GM19468 (cell line): ENCODE measurements around the gene BCAP29.

Experiments
- ATAC-seq: cut with Tn5 transposase; IDR thresholded peaks from one replicate; pipeline ENCODE4 v1.9.1; 2021; ENCODE audit warnings: mild to moderate bottlenecking, moderate library complexity, moderate number of reproducible peaks; ENCODE audit not compliant: unreplicated experiment; ENCODE audit errors: extremely low read depth

BCAP29 gene

DNA sequence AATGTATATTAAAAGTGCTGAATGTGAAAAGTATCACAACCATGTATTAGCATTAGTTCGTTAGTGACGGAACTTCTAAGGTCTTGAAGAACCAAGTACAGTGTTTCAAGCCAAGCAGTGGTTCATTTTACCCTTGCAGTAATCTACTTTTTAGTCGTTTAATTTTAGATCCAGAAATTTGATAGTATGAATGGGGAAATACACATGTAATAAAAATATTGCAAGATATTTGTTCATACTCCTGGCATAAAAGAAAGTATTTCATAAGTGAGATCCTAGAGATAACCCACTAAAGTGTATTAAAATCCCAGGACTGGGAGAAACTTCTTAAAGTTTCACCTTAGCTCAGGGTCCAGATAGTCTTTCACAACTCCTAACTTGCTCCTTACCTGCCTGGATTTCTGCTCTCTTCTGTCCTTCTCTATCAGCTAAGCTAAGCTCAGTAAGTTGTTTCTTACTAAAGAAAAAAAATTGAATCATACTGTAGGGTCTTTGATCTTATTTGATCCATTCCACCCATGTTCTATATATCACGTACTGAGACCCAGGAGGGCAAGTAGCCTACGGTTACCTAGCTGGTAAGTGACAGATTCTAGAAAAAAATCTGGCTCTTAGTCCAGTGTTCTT, 1.5 kb downstream of the BCAP29 start:
- no peak for ATAC-seq

DNA sequence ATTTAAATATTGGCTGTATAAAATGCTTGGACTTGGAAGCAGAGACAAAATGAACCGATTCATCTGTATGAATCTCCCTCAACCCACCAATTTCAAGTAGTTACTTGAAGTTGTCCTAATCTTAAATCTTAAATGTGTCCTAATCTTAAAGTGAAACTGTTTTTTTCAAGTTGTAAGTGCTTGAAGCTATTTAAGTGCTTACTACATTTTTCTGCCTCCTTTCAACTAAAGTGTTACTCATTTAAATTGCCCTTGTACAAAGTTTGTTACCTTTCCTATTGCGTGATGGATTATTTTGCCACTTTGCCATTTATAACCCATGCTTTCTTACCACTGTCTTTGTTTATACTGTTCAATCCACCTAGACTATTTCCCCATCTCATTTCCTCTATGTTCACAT, 2.8 kb downstream of the BCAP29 start:
- no peak for ATAC-seq

DNA sequence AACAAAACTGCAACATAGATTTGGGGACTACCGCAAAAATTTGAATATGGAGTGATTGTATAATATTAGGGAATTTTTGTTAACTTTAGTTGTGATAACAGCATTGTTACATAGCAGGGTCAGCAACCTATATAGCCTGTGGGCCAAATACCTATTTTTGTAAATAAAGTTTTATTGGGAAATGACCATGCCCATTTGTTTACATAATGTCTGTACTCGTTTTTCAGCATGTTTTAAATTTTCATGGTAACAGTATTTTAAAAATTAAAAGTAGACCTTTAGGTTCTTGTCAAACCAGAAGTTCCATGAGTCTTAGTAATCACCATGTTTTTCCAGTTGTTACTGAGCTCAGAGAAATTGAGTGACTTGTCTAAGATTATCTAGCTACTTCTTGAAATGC, 4.7 kb downstream of the BCAP29 start:
- ATAC-seq, result no peak

DNA sequence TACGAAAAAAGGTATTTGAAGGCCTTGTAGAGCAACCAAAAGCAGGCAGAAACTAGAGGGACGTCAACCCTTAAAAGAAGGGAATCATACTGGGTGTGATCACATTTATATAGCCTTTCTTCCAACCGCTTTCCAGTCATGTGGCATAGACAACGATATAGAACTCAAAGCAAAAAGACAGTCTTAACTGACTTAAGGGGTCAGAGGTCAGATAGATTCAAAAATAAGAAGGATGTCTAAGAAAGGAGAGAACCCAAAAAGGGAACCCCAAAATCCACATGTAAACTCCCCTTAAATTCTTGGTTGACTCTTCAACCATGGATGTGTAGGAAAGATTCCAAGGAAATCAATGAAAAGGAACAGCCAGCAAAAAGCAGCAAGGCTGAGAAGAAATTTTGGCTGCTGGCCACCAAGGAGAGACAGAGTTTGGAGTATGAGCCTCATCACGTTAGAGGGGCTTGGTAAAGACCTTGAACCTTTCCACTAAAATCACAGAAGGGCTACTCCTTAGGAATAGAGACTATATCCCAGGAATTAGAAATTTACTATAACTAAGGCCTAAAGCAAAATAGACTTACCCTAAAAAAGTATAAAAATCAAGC, 8.6 kb downstream of the BCAP29 start:
- ATAC-seq, result no peak

DNA sequence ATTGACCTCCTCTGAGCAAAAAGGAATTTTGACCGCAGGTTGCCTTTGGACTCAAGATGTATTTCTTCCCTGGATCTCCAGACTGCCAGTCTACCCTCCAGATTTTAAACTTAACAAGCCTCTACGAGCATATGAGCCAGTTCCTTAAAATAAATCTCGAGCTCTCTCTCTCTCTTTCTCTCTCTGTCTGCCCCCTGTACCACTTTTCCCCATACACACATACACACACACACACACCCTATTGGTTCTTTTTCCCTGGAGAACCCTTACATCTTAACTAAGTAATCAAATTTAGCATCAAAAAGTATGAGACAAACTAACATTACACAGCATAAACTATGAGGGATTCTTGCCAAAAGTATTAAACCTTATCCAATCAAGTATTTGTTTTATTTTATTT, 11.4 kb downstream of the BCAP29 start:
- ATAC-seq, result no peak

DNA sequence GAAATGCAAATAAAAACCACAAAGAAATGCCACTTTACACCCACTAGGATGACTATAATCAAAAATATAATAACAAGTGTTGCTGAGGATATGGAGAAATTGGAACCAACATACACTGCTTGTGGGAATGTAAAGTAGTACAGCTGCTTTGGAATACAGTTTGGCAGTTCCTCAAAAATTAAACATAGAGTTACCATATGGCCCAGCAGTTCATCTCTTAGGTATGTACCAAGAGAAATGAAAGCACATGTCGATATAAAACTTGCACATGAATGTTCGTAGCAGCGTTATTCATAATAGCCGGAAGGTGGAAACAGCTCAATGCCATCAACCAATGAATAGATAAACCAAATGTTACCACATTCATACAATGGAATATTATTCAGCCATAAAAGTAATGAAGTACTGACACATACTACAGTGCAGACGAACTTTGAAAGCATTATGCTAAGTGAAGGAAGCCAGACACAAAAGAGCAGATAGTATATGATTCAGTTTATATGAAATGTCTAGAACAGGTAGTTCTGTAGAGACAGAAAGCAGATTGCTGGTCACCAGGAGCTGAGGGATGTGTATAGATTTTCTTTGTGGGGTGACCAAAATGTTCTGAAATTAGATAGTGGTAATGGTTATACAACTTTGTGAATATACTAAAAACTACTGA, 12.4 kb downstream of the BCAP29 start:
- no peak for ATAC-seq

DNA sequence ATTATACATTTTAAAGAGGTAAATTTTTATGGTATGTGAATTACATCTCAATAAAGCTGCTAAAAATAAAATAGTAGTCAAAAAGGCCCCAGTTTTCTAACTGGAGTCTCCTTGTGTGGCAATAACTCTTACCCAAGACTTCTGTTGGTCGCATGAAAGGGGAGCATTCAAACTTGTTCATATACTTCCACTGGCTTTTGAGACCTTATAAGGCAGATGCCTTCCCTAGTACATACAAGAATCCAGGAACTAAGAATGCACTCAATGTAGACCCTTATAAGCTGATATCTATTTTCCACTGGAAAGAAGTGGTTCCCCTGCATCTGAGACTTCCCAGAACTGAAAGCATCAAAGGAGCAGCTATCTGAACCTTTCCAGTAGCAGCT, 13.0 kb downstream of the BCAP29 start:
- ATAC-seq, result no peak

DNA sequence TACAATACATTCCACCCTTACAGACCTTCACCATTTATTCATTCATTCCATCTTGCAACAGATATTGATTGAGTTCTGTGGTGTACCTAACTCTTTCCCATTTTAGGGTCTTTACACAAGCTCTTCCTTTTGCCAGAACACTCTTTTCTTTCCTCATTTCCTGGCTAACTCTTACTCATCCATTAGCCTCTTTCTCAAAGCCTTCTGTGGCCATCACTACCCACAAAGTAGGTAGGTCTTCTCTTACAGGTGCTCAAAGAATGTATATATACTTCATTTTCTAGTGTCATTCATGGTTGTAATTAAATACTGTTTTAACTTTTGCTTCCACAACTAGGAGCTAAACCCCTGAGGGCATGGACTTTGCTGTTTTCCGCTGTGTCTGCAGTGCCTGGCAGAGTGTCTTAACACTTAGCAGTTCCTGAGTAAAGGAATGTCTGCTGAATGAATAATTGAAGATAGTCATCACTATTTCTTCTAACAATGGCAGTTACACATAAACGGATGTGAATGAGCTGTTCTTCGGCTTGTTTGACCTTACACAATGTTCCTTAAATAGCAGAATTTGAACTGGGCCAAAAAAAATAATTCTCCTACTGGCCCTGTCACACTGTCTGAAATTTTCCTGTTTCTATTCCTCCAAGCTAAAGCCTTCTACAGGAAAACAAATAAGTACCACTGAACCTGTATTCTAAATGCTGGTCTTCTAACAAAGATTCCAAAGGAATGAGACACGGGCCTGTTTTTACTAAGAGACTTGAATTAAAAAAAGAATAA, 15.1 kb downstream of the BCAP29 start:
- ATAC-seq, result no peak

DNA sequence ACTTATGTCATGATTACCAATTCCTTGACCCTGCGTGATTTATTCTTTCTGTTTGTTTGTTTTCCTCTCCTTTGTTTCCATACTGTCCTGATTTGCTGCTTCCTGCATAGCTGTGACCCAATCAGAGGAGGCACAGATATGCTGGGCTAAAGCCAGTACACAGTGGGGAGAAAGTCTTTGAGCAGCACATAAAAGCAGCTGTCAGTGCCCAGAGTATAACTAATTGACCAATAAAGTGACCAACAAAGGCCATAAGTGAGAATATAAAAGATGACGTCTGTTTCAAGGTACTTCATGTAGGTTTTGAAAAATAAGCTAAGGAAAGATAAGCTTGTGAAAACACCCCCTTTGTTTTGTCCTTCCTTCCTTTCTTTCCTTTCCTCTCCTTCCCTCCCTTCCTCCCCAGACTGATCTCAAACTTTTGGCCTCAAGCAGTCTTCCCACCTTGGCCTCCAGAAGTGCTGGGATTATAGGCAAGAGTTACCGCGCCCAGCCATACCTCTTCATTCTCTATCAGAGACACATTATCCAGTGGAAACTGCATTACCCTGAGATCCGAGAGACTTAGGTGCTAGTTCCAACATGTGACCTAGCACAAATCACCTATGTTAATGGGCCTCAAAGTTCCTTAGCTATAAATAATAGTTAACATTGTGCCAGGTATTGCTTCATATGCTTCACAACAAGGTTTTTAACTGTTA, 17.0 kb downstream of the BCAP29 start:
- ATAC-seq, result no peak

DNA sequence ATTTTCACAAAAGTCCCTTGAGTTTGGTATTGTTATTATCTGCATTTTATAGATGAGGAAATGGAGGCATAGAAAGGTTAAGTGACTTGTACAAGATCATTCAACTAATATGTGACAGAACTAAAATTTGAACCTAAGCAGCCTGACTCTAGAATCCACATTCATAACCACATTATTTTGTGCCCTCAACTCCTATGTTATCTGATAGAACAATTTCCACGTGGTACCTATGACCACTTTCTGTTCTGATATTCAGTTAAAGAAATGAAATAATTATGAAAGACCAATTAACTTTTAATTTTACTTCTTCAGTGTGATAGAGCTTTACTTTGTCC, 17.5 kb downstream of the BCAP29 start:
- ATAC-seq, result no peak

DNA sequence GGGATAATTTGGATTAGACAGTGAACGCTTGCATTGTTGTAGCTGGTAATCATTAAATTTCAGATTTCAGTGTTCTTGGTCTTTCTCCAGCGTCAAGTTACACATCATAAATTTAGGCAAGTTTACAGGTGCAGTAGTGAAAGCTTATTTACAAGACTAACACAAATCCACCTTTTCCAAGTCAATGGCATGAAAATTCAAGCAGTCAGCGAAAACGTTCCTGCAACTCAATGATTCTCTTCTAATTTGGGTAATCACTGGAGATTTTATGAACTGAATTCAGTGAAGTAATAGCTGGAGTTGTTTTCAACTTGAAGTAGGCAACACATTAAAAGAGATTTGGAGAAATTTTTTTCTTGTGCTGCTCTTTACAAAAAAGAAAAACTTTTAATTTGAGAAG, 17.9 kb downstream of the BCAP29 start:
- no peak for ATAC-seq

DNA sequence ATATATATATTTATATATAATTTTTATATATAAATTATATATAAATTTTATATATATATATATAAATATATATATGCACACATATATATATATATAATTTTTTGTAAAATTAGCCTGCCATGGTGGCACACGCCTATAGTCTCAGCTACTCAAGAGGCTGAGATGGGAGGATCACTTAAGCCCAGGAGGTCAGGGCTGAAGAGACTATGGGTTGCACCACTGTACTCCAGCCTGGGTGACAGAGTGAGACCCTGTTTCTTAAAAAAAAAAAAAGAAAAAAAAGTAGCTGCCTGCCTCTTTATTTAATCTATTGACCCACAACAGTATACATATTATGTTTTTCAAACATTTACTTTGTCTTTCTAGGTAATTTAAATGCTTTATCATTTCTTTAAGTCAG, 19.2 kb downstream of the BCAP29 start:
- ATAC-seq, result no peak

DNA sequence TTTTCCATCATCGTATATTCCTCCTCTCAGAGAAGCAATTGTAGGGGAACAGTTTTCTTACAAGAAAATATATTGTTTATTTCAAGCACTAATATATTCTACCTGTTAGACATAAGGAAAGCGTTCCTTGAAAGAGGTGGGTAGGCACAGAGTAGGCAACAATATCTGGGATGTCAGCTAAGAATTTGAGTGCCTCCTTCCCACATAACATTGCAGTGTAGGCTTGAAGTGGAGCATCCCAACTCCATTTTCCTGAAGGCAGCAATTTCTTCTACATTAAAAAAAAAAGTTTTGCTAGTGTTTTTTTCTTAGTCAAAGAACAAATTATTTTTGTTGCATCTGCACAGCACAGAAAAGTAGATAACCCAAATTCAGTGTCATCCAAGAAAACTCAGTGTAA, 20.8 kb downstream of the BCAP29 start:
- no peak for ATAC-seq

DNA sequence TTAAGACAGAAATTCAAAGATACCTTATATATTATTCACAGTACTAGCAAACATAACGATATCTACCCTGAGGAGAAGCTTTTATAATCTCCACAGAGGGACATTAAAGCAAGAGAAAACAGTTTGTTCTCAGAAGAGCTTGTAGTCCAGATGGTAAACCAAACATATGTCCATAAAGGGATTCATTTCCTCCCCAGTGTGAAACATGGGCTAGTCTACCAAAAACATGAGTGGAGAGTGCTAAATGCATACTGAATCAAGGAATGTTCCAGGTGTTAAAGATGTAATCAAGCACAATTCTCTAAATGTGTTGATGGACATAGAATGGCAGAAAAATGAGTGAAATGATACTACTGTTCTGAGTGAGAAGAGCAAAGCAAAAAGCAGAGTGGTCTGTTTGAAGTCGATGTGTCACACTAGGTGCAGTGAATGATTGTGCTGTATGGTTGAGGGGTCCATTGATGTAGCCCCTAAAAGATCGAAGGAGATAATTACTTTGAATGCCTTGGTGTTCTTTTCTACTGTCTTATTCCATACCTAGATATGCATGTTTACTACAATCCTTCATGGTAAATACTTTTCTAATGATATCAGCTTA, 25.3 kb downstream of the BCAP29 start:
- no peak for ATAC-seq

DNA sequence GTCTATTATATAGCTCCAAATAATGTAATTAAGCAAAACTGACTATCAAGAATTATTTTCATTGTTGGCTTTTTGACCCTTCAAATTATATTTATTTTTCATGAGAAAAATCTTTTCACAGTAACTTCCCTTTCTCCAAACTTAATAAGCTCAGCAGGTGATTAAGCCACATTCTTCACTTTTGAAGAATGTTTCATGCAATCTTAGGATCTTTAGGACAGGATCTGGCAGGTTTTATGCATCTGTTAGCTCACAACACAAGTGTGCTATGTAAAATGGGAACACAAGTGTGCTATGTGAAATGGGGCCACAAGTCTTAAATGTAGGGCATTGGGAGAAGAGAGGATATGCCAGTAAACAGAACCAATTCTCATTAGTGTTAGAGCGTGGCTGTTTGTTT, 26.3 kb downstream of the BCAP29 start:
- no peak for ATAC-seq

DNA sequence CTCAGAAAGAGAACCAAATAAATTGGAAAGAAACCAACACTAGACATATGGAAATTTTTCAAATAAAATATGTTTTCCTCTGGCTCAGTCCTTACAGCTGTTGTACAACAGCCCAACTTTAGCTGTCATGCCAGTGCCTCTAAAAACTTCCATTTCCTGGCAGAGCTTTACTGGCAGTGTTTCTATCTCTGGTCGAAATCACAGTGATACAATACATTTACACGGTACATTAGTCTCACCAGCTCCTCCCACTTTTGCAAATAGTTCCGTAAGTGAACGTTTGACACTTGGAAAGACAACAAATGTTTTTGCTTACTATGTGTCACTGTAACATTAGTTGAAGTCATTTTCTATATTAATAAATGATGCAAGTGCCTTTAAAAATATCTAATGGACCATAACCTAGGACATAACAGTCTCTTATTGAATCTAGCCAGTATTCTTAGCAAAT, 29.8 kb downstream of the BCAP29 start:
- ATAC-seq, result no peak

DNA sequence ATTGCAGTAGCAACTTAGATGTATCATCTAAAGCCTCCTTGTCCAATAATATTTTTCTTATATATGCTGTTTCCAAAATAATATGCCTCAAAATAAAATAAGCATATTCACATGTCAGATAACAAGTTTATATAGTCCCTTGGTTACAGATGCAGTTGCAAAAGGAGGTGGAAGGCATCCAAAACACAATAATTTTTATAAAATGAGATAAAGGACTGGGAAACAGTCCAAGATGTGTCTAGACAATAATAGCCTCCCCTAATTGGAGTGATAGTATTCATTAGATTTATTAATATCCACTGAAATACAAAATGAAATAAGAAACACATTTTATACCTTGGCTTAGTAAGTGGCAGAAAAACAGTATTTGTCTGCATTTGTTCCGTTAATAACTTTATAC, 30.3 kb downstream of the BCAP29 start:
- no peak for ATAC-seq

DNA sequence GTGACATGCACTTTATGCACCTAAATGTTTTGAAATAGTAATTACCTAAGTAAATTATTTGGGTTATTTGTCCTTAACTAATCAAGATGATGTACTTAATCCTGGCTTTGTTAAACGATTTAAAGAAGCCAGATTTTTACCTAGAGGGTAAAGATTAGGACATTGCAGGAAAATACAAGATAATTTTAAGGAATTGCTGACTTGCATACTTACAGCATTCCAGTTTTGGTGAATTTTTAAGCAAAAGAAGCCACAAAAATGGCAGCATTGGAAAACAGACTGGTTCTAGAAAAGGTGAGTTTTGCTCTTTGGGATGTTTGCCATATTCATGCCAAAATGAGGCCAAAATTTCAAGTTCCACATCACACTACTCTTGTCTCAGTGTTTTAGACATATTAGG, 33.4 kb downstream of the BCAP29 start:
- ATAC-seq, result no peak

DNA sequence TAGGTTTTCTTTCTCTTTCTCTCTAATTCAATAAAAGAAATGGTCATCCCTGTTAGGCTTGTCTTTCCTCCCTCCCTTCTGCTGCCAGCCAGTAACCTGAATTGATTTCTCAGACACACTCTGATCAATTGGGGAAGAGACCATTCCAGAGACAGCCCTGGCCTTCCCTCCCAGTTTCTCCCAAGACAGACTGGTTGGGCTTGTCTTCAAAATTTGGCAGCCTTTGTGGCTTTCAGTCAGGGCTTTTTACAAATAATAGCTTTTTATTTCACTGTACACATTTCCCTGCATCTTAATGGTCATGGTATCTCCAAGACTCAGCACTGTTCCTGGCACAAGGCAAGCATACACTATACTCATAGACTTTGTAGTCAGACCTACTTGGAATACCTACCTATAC, 33.9 kb downstream of the BCAP29 start:
- ATAC-seq, result no peak

DNA sequence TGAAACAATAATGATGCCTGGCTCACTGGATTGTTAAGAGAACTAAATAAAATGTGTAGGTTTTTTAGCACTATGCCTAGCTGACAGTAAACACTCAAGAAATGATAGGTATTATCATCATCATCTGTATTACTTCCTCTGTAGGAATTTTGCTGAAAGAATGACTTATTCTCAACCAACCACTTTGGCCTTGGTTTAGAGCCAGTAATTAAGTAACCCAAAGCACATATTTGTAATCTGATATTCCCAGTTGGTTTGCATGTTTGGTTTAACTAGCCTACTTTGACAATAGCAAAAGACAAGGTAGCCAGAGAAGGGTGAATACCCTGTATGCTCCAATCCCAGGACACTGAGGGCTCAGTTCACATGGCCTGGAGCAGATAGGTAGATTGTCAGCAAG, 34.4 kb downstream of the BCAP29 start:
- ATAC-seq, result no peak
